GM12878 (cell line): Measurements from ENCODE around the gene MSH3. TPM values are rescaled to one million over a fixed set of nuclear protein-coding genes. Genes with fewer than 3 reads are reported as not detected.

Experiments
- ATAC-seq: fragments of 200-7000 bp; cut with Tn5 transposase; 3 replicates; pipeline ENCODE4 v1.9.1; 2020; ENCODE audit warnings: mild to moderate bottlenecking, moderate library complexity
- BruUV-seq: library from RNA; stranded (reverse); fragments of 400-500 nt; replicated peaks from 2 replicates; lab custom pipeline; 2021; lab: Mats Ljungman, UMichigan
- CTCF ChIA-PET: fragments of 300-600 bp; sonication (Branson Sonifier 250); formaldehyde crosslinking; extraction: SDS; loops from one replicate; lab custom pipeline; 2021; ENCODE audit warnings: inconsistent platforms; lab: Yijun Ruan, JAX
- POLR2A ChIA-PET: fragments of 350-600 bp; formaldehyde crosslinking; extraction: SDS; loops from one replicate; lab custom pipeline; 2021; ENCODE audit warnings: inconsistent platforms; lab: Charles Lee
- RAD21 ChIA-PET: fragments of 300-600 bp; sonication (Branson Sonifier 250); formaldehyde crosslinking; loops from one replicate; lab custom pipeline; 2023; ENCODE audit warnings: antibody characterized with exemption; ENCODE audit not compliant: unreplicated experiment; lab: Charles Lee
- SMC1A ChIA-PET: fragments of 300-600 bp; sonication (Branson Sonifier 250); formaldehyde crosslinking; loops from one replicate; lab custom pipeline; 2023; ENCODE audit not compliant: unreplicated experiment, uncharacterized antibody; lab: Charles Lee
- DNase-seq: peaks from one replicate; pipeline ENCODE4 v3.0.0-alpha.2; 2011; ENCODE audit warnings: low read depth, low spot score
- FAIRE-seq: peaks from 3 replicates; lab custom pipeline; 2011; peaks lifted over from hg19 to GRCh38; lab: Jason Lieb, UNC
- H2AFZ ChIP-seq: 2 replicates; pipeline ENCODE4 v1.6.0; 2011; ENCODE audit warnings: low read depth, low read length, control low read depth; ENCODE audit not compliant: control insufficient read depth
- H3K27ac ChIP-seq: 2 replicates; pipeline ENCODE4 v1.5.1; 2011; ENCODE audit warnings: control low read depth; ENCODE audit not compliant: control insufficient read depth, insufficient read depth
- H3K27me3 ChIP-seq, 2 experiments: replicated peaks in 1 of 2; 2 replicates each; pipeline versions ENCODE4 v1.6.0 to v1.6.1; 2011; ENCODE audit warnings: low read length in 1 of 2; ENCODE audit not compliant: control insufficient read depth in 2 of 2, insufficient read depth in 2 of 2
- H3K36me3 ChIP-seq, 2 experiments: 2 replicates each; pipeline ENCODE4 v1.5.1; 2011; ENCODE audit warnings: low read length in 1 of 2; ENCODE audit not compliant: control insufficient read depth in 2 of 2, insufficient read depth in 2 of 2
- H3K4me1 ChIP-seq: 2 replicates; pipeline ENCODE4 v1.6.1; 2011; ENCODE audit warnings: mild to moderate bottlenecking, low read length, moderate library complexity, mixed read lengths; ENCODE audit not compliant: control insufficient read depth, insufficient read depth
- H3K4me2 ChIP-seq: 2 replicates; pipeline ENCODE4 v1.6.0; 2011; ENCODE audit warnings: control low read depth; ENCODE audit not compliant: control insufficient read depth, insufficient read depth
- H3K4me3 ChIP-seq: fragments of 200-600 bp; sonication (generic); 2 replicates; pipeline ENCODE4 v1.5.1; 2016
- H3K79me2 ChIP-seq: 2 replicates; pipeline ENCODE4 v1.6.0; 2011; ENCODE audit warnings: low read length; ENCODE audit not compliant: control insufficient read depth, insufficient read depth
- H3K9ac ChIP-seq: 2 replicates; pipeline ENCODE4 v1.8.0; 2011; ENCODE audit warnings: low read length, control low read depth, mixed read lengths; ENCODE audit not compliant: control insufficient read depth, insufficient read depth
- H3K9me3 ChIP-seq: replicated peaks from 3 replicates; pipeline ENCODE4 v1.5.1; 2011; ENCODE audit warnings: mild to moderate bottlenecking, low read length; ENCODE audit not compliant: control insufficient read depth, insufficient read depth
- H4K20me1 ChIP-seq: 2 replicates; pipeline ENCODE4 v1.6.0; 2011; ENCODE audit not compliant: control insufficient read depth, insufficient read depth
- ASH2L ChIP-seq: fragments of 300-600, 200-600 bp; sonication (generic); IDR thresholded peaks from 2 replicates; pipeline ENCODE4 v1.6.1; 2017; ENCODE audit warnings: low read depth, mild to moderate bottlenecking, borderline replicate concordance
- CREB1 ChIP-seq: IDR thresholded peaks from 2 replicates; pipeline ENCODE4 v1.6.1; 2012; ENCODE audit warnings: low read depth, mild to moderate bottlenecking, inconsistent platforms
- FOS ChIP-seq: IDR thresholded peaks from 3 replicates; pipeline ENCODE4 v1.6.1; 2011; ENCODE audit warnings: borderline replicate concordance; ENCODE audit not compliant: insufficient read length; ENCODE audit errors: extremely low read depth
- IRF4 ChIP-seq: IDR thresholded peaks from 2 replicates; pipeline ENCODE4 v1.6.1; 2011; ENCODE audit warnings: low read depth, low read length
- JUND ChIP-seq: IDR thresholded peaks from 2 replicates; pipeline ENCODE4 v1.6.1; 2012; ENCODE audit warnings: low read depth, mild to moderate bottlenecking, low read length, improper control_type of control experiment, moderate library complexity
- NBN ChIP-seq: fragments of 450-650 bp; IDR thresholded peaks from 2 replicates; pipeline ENCODE4 v1.6.1; 2016
- PAX8 ChIP-seq: fragments of 450-650 bp; IDR thresholded peaks from 2 replicates; pipeline ENCODE4 v1.6.1; 2017; ENCODE audit warnings: mild to moderate bottlenecking, moderate library complexity
- PBX3 ChIP-seq: IDR thresholded peaks from 2 replicates; pipeline ENCODE4 v1.6.1; 2011; ENCODE audit warnings: mild to moderate bottlenecking, low read depth, low read length, moderate library complexity; ENCODE audit not compliant: insufficient replicate concordance
- POLR2A ChIP-seq: IDR thresholded peaks from 2 replicates; pipeline ENCODE4 v1.6.1; 2011; ENCODE audit warnings: low read depth, mild to moderate bottlenecking, low read length
- STAT3 ChIP-seq: IDR thresholded peaks from 2 replicates; pipeline ENCODE4 v1.6.1; 2011; ENCODE audit warnings: low read depth, low read length, improper control_type of control experiment
- USF2 ChIP-seq: IDR thresholded peaks from 2 replicates; pipeline ENCODE4 v1.6.1; 2011; ENCODE audit warnings: low read depth, low read length, improper control_type of control experiment, borderline replicate concordance
- WRNIP1 ChIP-seq: IDR thresholded peaks from 2 replicates; pipeline ENCODE4 v1.6.1; 2011; ENCODE audit warnings: low read depth, low read length, improper control_type of control experiment, borderline replicate concordance
- YBX1 ChIP-seq: fragments of 450-650 bp; IDR thresholded peaks from 2 replicates; pipeline ENCODE4 v1.6.1; 2016; ENCODE audit warnings: antibody characterized with exemption
- ZNF24 ChIP-seq: fragments of 450-650 bp; IDR thresholded peaks from 2 replicates; pipeline ENCODE4 v1.6.1; 2017; ENCODE audit warnings: antibody characterized with exemption, mild to moderate bottlenecking
- ZZZ3 ChIP-seq: IDR thresholded peaks from 2 replicates; pipeline ENCODE4 v1.6.1; 2011; ENCODE audit warnings: low read depth; ENCODE audit not compliant: control insufficient read depth, insufficient read length
- WGBS: methylation state at CpG from one replicate; pipeline ENCODE4 v1.1.6; 2016; ENCODE audit warnings: low lambda C conversion rate; ENCODE audit not compliant: insufficient replicate concordance, insufficient coverage; ENCODE audit errors: missing lambda C conversion rate; 5-methylcytosine and 5-hydroxymethylcytosine counted together
- in situ Hi-C: fragments of 300-500 bp; cut with MboI; formaldehyde crosslinking; loops from 9 replicates; pipeline ENCODE4 v1.14.3; 2018; ENCODE audit warnings: mixed read lengths
- intact Hi-C: fragments of 100-400 bp; cut with micrococcal nuclease; formaldehyde crosslinking; loops from one replicate; pipeline ENCODE4 v1.14.2; 2022; ENCODE audit not compliant: unreplicated experiment
- polyA plus RNA-seq, 11 experiments: library from polyadenylated mRNA; depleted of rRNA in 4 of 11; unstranded in 6 of 11; stranded (reverse) in 5 of 11; fragments of >200 nt; fragmentation: Nextera tagmentation in 4 of 11; fragmentation: Illumina TruSeq in 1 of 11; extraction: Ambion mirVana in 4 of 11; extraction: Trizol in 1 of 11; gene quantifications; 1 replicate in 1 of 11; 2 replicates in 10 of 11; pipeline versions ENCODE4 v1.2.1 to v1.2.3, GENCODE V29; 2011 to 2016; ENCODE audit warnings: inconsistent platforms in 2 of 11, missing spikeins in 2 of 11, low read depth in 1 of 11
- total RNA-seq, 4 experiments: library from RNA; depleted of rRNA in 3 of 4; stranded (reverse); fragments of >200 nt in 3 of 4; fragmentation: Illumina TruSeq in 1 of 4; extraction: Trizol in 1 of 4; gene quantifications; 2 replicates each; pipeline versions ENCODE4 v1.2.1 to v1.2.3, GENCODE V29; 2013 to 2021

The MSH3 gene
- total and polyA plus RNA-seq, 10 of the 15 experiments (the other 5 are each of a cell fraction or from before 2014, with no cell fraction given) = 4.7 to 17.5 (median 12.2) TPM

GRCh38 chr5:80780024-80780423 is 125.6 kb downstream of the MSH3 start:
- no TSS peak for BruUV-seq
- SMC1A ChIA-PET = interaction anchor here (1.0 to 1.1 kb wide), 2 partner anchors 16 to 18 kb away, joined by 3 read pairs; no protein-coding TSS in a partner anchor
- TF ChIP-seq YBX1 (no peak), CREB1 (no peak), USF2 (no peak), JUND (no peak), WRNIP1 (no peak), ASH2L (no peak)
- in situ Hi-C loops = no loop called here
- DNase-seq (no peak), FAIRE-seq (no peak), ATAC-seq (no peak)
- Histone ChIP-seq H3K9me3 (no peaks in the 10 kb centered on the region), H3K9ac (no peak overlapping the region), H2AFZ (no peak overlapping the region), H3K27ac (no peak overlapping the region), H3K4me1 (no peaks in the 10 kb centered on the region), H3K79me2 (no peaks in the 10 kb centered on the region), H3K4me3 (no peak overlapping the region), H3K27me3 (no peaks in the 10 kb centered on the region), H3K4me2 (no peak overlapping the region), H3K36me3 (peaks cover 0 to 7% of the 10 kb centered on the region in 2 experiments; a peak in 3 of 4 replicates), H4K20me1 (no peaks in the 10 kb centered on the region)
- RAD21 ChIA-PET = no interaction called here
- POLR2A ChIA-PET = no interaction called here
- intact Hi-C loops = no loop called here
- CTCF ChIA-PET = no interaction called here
- 93% methylated on average over 2 of the region's 2 CpGs for WGBS

- CTCF ChIA-PET = no interaction called here
- no peaks in the 10 kb centered on the region for H3K4me1 ChIP-seq
- H2AFZ ChIP-seq = no peak overlapping the region
- RAD21 ChIA-PET = no interaction called here
- ATAC-seq = no peak
- H3K4me2 ChIP-seq = no peak overlapping the region
- H3K27me3 ChIP-seq = no peaks in the 10 kb centered on the region
- no peaks in the 10 kb centered on the region for H3K79me2 ChIP-seq
- no peaks in the 10 kb centered on the region for H3K9me3 ChIP-seq
- no peak overlapping the region for H3K27ac ChIP-seq
- in situ Hi-C loops (no loop called here), intact Hi-C loops (no loop called here)
- no peak overlapping the region for H3K9ac ChIP-seq
- FAIRE-seq = no peak
- BruUV-seq = no TSS peak
- WGBS = 98% methylated on average over 8 of the region's 8 CpGs
- DNase-seq = no peak
- peaks cover 0 to 7% of the 10 kb centered on the region in 2 experiments; a peak in 3 of 4 replicates for H3K36me3 ChIP-seq
- POLR2A ChIA-PET = no interaction called here
- H4K20me1 ChIP-seq = no peaks in the 10 kb centered on the region
- SMC1A ChIA-PET = interaction anchor here (1.0 to 1.2 kb wide), 3 partner anchors 11 to 18 kb away, joined by 3 read pairs; no protein-coding TSS in a partner anchor
- no peak overlapping the region for H3K4me3 ChIP-seq
- TF ChIP-seq PAX8 (no peak), POLR2A (no peak), STAT3 (no peak), ZNF24 (no peak), FOS (no peak), ASH2L (no peak), PBX3 (no peak), IRF4 (no peak), ZZZ3 (no peak), NBN (no peak)
Measured at GRCh38 chr5:80780761-80781285, 126.4 kb downstream of the MSH3 start.
